ENCODE data around the gene FBXW11. TPM values are rescaled to one million over a fixed set of nuclear protein-coding genes. Genes with fewer than 3 reads are reported as not detected.
A peak's percentile ranks its signal among the peaks of the same experiment; 100 is the strongest.

FBXW11 gene
- total RNA-seq, 2 donors from 2014 or later, result 29.0 to 64.6 TPM

- DNase-seq (peak; percentile 51 to 62 (median 54)), ATAC-seq (peak; percentile 69)
- no peaks in the 10 kb centered on the region for H3K9me3 ChIP-seq
- TF ChIP-seq CTCF (IDR thresholded peaks at IDR 0.05) (peak; percentile 24 to 80 (median 70)), POLR2A (IDR thresholded peaks at IDR 0.05) (no peak)
- no peak overlapping the region for H3K4me3 ChIP-seq
- no peaks in the 10 kb centered on the region for H3K36me3 ChIP-seq (replicated peaks in 1 of 2; ENCODE audit: insufficient read depth in 1 of 2, low read depth in 2 of 2)
- 21 to 24% methylated on average over 4 of the region's 4 CpGs for WGBS, 2 donors
- no peaks in the 10 kb centered on the region for H3K27me3 ChIP-seq
- no peak overlapping the region for H3K27ac ChIP-seq
- intact Hi-C loops (cut with DNase I), result loop anchor here (5.0 kb wide), 1 partner anchor 134 kb away; no protein-coding TSS in a partner anchor
- peaks cover 32% of the 10 kb centered on the region for H3K4me1 ChIP-seq
Measured at GRCh38 chr5:171907725-171908343, 98.6 kb downstream of the FBXW11 start.

DNA sequence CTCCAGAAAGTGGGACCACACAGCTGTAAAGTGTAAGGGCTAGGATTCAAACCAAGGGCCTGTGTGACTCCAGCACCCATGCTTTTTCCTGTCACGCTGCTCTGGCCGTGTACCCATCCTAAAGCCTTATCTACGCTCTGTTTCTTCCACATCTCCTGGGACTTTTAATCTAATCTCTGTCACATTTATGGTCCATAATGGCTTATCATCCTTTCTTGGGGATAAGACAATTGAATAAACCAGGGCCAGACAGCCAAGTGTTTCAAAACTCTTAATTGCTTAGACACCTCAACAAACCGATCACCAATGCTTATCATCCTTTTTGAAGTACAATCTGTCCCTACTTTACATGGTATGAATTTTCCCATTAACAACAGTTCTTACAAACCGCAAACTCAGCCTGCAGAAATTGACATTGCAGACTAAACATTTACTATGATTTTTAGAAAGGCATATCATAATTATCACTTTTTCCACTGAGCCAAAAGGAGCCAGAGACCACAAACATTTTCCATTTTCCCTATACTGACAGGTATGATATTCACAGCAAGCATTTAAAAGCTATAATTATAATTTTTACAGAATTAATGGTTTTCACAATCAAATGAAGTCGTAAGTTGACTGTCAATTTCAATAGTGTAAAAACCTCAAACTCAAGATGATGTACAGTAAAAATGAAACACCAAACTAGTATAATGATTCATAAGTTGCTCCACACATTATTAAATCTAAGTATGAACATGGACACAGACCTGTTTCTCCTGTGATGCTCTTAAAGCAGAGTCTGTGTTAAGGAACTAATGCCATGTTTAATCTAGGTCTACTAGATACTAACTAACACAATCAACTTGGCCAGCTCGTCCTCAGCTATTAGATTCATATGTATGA, 99.5 kb downstream of the FBXW11 start:
- 62 to 71% methylated on average over 7 of the region's 7 CpGs for WGBS, 2 donors
- ATAC-seq (no peak), DNase-seq (no peak)
- Histone ChIP-seq H3K9me3 (no peaks in the 10 kb centered on the region), H3K4me1 (peaks cover 24% of the 10 kb centered on the region), H3K4me3 (no peak overlapping the region), H3K27ac (no peak overlapping the region), H3K27me3 (no peaks in the 10 kb centered on the region), H3K36me3 (replicated peaks in 1 of 2; ENCODE audit: insufficient read depth in 1 of 2, low read depth in 2 of 2) (no peaks in the 10 kb centered on the region)
- TF ChIP-seq CTCF (IDR thresholded peaks at IDR 0.05), result no peak
- TF ChIP-seq POLR2A (IDR thresholded peaks at IDR 0.05), result no peak
- intact Hi-C loops (cut with DNase I), result loop anchor here (5.0 kb wide), 1 partner anchor 135 kb away; no protein-coding TSS in a partner anchor

DNA sequence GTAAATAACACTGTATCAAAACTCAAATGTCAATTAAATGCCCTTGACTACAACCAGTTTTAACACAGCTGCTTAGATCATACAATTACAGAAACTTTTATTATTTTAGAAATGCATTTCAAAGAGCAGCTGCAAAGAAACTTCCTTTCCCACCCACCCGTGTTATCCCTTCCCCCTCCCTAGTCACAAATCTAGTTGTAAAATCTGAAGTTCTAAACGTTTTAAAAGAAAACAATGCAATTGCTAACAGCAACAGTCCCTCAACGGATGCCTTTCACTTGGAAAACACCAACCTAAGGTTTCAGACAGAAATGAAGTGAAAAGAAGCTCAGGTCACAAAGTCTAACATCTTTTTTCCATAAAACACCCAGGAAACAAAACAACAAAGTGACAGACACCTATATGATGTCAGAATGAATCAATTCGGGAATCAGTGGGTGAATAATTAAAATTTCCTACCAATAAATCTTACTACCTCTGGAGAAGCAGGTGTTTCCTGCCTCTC, 100.3 kb downstream of the FBXW11 start:
- TF ChIP-seq CTCF (IDR thresholded peaks at IDR 0.05) (no peak), POLR2A (IDR thresholded peaks at IDR 0.05) (no peak)
- 18 to 26% methylated on average over 4 of the region's 4 CpGs for WGBS, 2 donors
- Histone ChIP-seq H3K4me1 (peaks cover 15% of the 10 kb centered on the region), H3K4me3 (no peak overlapping the region), H3K9me3 (no peaks in the 10 kb centered on the region), H3K36me3 (replicated peaks in 1 of 2; ENCODE audit: insufficient read depth in 1 of 2, low read depth in 2 of 2) (peaks cover 0 to 2% of the 10 kb centered on the region in 2 donors), H3K27me3 (no peaks in the 10 kb centered on the region), H3K27ac (no peak overlapping the region)
- intact Hi-C loops (cut with DNase I), result loop anchor here (5.0 kb wide), 1 partner anchor 136 kb away; no protein-coding TSS in a partner anchor
- DNase-seq (no peak), ATAC-seq (no peak)

DNA sequence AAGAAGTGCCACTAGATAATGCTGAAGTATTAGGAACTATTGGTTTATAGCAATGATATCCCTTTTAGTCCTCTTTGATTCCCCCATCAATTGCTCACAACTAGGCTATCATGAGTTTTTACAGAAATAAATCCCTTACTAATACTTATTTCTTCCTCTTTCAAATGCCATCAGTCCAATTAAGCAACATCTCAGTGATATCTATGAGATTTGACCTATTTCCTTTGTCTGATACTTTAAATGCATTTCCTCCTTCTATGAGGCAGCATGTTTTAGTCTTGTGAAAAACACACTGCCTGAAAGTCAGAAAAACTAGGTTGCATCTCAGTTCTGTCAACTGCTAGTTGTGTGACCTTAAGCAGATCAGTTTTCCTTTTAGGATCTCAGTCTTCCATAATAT, 101.6 kb downstream of the FBXW11 start:
- no peaks in the 10 kb centered on the region for H3K9me3 ChIP-seq
- no peak for TF ChIP-seq CTCF (IDR thresholded peaks at IDR 0.05)
- no peak for TF ChIP-seq POLR2A (IDR thresholded peaks at IDR 0.05)
- no peak for ATAC-seq
- DNase-seq, result no peak
- intact Hi-C loops (cut with DNase I), result loop anchor here (5.0 kb wide), 1 partner anchor 137 kb away; no protein-coding TSS in a partner anchor
- peaks cover 13% of the 10 kb centered on the region for H3K4me1 ChIP-seq
- peaks cover 0 to 2% of the 10 kb centered on the region in 2 donors for H3K36me3 ChIP-seq (replicated peaks in 1 of 2; ENCODE audit: insufficient read depth in 1 of 2, low read depth in 2 of 2)
- no peaks in the 10 kb centered on the region for H3K27me3 ChIP-seq
- H3K4me3 ChIP-seq, result no peak overlapping the region
- no peak overlapping the region for H3K27ac ChIP-seq

Data from body of pancreas (tissue), 4 donors.